ENCODE data around the gene MYO19. TPM values are rescaled to one million over a fixed set of nuclear protein-coding genes. Genes with fewer than 3 reads are reported as not detected.

MYO19 gene
- total and polyA plus RNA-seq, 2 of the 8 experiments (the other 6 are each of a cell fraction or from before 2014, with no cell fraction given) = 126 to 163 TPM

GRCh38 chr17:36463916-36464764 is 70.5 kb downstream of the MYO19 start (continued):
- TF ChIP-seq HDAC6 (IDR thresholded peaks at IDR 0.05; ENCODE audit: low read depth, low read length) (no peak), KDM5A (IDR thresholded peaks at IDR 0.05; ENCODE audit: low read length) (no peak), KDM4A (IDR thresholded peaks at IDR 0.05; ENCODE audit: low read depth, low read length, severe bottlenecking) (no peak), GABPA (IDR thresholded peaks at IDR 0.05; ENCODE audit: borderline replicate concordance, insufficient read depth, low read length) (peak; percentile 59; the same call in 1 of the 2 replicates), CEBPB (IDR thresholded peaks at IDR 0.05; ENCODE audit: low read depth, low read length) (no peak), E2F6 (IDR thresholded peaks at IDR 0.05) (peak; percentile 54; the same call in 1 of the 2 replicates), RFX5 (IDR thresholded peaks at IDR 0.05; ENCODE audit: borderline replicate concordance, low read depth, low read length) (no peak)

Measured in H1 (cell line).